GM12865 (cell line): ENCODE measurements around the gene PAMR1.

Experiments used
- DNase-seq: peaks from one replicate; pipeline ENCODE4 v3.0.0; 2010; ENCODE audit warnings: low read depth
- H3K4me3 ChIP-seq: 2 replicates; pipeline ENCODE4 v1.5.1; 2011; ENCODE audit warnings: mild to moderate bottlenecking, low read depth, low read length, control low read depth
- TF ChIP-seq, protein P1 (sequence below): IDR thresholded peaks from 2 replicates; pipeline ENCODE4 v1.5.1; 2011; ENCODE audit warnings: low read length, control low read depth, low read depth, inconsistent platforms; ENCODE audit not compliant: insufficient read depth; ENCODE audit errors: missing control alignments

PAMR1 gene

DNA sequence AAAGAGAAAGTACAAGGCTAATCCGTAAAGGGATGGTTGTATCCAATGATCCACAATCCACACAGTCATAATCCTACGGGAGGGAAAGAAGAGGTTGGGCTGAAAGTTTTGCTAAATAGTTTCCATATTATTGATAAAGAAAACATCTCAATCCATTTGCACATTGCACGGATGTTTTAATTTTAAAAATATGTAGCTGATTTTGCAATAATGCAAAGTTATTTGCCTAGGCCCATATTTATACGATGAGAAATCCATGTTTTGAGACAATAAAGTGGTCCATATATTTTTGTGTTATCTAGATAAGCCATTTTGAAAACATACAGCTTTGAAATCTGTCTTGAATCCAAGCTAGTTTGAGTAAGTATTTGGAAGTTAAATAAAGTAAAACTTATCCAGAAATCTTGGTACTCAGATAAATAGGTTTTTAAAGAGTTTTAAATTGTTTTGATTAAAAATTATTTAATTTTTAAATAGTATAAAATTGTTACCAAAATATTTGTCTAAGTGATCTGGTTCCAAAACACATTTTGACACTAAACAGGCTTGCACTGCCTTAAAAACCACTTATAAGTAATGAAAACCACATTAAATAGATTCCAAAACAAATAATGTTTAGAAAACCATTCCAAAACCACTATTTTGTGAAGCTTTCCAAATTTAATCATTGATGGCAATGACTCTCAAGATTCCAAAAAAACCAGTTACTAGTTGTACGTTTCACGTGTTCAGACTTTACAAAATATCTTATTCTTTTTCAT, 38.2 kb upstream of the PAMR1 start:
- TF ChIP-seq, protein P1, sequence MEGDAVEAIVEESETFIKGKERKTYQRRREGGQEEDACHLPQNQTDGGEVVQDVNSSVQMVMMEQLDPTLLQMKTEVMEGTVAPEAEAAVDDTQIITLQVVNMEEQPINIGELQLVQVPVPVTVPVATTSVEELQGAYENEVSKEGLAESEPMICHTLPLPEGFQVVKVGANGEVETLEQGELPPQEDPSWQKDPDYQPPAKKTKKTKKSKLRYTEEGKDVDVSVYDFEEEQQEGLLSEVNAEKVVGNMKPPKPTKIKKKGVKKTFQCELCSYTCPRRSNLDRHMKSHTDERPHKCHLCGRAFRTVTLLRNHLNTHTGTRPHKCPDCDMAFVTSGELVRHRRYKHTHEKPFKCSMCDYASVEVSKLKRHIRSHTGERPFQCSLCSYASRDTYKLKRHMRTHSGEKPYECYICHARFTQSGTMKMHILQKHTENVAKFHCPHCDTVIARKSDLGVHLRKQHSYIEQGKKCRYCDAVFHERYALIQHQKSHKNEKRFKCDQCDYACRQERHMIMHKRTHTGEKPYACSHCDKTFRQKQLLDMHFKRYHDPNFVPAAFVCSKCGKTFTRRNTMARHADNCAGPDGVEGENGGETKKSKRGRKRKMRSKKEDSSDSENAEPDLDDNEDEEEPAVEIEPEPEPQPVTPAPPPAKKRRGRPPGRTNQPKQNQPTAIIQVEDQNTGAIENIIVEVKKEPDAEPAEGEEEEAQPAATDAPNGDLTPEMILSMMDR = no peak
- DNase-seq = no peak
- H3K4me3 ChIP-seq = no peak overlapping the region

DNA sequence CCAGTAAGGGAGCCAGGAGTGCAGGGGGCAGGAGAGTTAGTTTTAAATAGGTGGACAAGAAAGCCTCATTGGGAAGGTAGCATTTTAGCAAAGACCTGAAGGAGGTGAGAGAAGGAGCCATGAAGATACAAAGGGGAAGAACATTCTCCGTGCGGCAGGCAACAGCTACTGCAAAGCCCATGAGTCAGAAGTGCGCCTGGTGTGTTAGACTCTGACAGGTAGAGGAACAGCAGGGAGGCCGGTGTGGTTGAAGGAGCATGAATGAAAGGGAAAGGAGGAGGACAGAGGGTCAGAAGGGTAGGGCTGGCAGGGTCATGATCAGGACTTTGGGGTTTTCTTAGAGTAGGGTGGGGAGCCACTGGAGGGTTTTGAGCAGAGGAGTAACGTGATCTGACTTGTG, 34.5 kb upstream of the PAMR1 start:
- no peak overlapping the region for H3K4me3 ChIP-seq
- DNase-seq = no peak
- TF ChIP-seq, protein P1 = no peak

DNA sequence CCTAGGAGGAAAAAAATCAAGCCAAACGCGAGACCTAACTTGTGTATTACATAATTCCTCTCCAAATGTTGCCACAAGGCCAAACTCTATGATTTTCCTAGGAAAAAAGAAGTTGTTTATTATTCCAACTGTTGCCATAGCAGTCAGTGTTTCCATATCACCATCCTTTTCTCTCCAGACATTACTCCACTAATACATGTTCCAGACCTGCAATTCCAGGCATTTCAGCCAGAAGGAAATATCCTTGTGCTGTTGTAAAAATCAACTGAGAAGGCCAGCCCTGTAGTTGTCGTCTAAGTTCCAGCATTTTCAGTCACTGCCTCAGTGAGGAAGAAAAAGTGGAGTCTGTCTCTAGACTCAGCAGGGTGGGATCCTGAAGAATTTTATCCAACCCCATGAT, 33.1 kb upstream of the PAMR1 start:
- TF ChIP-seq, protein P1 = no peak
- DNase-seq = no peak
- H3K4me3 ChIP-seq = no peak overlapping the region

DNA sequence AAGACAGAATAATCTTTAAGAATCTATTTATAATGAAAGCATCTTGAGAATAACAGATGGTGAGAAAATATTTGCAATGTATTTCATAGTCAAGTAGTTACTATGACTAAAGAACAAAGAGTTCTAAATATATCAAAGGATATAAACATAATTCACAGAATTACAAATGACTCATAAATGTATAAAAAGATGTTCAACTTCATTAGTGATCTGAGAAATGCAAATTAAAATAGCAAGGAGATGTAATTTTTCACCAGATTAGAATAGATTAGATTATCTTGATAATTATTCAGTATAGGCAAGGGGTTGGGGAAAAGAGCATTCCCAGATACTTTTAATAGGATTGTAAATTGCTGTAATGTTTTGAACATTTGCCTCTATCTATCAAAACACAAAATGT, 30.1 kb upstream of the PAMR1 start:
- DNase-seq = no peak
- TF ChIP-seq, protein P1 = no peak
- H3K4me3 ChIP-seq = no peak overlapping the region

DNA sequence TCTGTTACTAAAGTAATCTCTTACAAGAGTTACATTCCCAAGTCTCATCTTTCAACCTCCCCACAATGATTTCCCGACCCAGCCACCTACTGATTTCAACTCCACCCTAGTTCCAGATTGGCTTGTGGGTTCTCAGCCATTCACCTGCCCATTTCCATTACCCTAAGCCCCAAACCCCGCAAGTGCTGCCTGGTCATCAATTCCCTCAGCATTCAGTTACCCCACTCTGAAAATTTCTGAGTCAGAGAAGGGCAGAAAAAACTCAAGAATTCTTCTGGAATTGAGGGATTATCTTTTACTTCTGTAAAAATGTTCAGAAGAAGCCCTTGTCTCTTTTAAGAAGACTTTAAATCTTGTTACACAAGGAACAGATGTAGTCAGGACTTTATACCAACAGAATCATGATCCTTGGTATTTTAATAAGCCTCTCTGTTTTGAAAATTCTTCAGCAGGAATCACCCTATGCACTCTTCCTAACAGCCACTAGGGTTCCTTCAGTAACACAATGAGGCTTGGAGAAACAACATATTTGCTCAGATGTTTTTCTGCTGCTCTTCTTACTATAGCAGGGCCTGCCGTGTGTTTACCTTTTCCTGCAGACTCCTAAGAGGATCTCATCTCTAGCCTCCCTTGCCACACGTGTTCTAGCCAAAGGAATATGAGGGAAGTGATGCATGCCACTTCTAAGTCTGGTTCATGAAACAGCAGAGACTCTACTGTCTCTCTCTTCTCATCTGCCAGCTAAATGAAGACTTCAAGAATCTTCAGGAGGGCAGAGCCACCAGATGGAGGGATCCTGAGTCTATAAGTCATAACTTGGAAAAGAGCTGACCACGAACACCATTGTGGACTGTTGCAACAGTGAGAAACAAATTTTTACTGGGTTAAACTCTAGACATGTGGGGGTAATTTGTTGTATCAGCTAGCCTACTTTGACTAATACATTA, 29.3 kb upstream of the PAMR1 start:
- no peak for DNase-seq
- TF ChIP-seq, protein P1 = no peak
- H3K4me3 ChIP-seq = no peak overlapping the region

DNA sequence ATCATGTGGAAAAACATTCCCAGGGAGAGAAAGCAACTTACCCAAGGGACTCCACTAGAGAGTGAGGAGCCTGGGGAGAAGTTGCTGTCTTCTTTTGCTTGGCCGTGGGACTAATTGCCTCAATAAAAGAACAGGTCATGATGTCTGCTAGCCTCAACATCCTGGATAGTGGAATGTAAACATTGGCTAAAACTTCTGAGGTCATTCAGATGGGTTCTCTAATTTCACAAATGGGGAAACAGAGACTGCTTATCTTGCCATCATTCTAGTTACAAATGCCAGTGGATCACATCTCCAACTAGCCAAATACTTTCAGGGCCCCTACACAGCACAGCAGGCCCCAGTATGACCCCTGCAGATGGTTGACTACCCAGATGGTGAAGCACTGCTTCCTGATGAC, 28.4 kb upstream of the PAMR1 start:
- TF ChIP-seq, protein P1 = no peak
- DNase-seq = no peak
- H3K4me3 ChIP-seq = no peak overlapping the region

DNA sequence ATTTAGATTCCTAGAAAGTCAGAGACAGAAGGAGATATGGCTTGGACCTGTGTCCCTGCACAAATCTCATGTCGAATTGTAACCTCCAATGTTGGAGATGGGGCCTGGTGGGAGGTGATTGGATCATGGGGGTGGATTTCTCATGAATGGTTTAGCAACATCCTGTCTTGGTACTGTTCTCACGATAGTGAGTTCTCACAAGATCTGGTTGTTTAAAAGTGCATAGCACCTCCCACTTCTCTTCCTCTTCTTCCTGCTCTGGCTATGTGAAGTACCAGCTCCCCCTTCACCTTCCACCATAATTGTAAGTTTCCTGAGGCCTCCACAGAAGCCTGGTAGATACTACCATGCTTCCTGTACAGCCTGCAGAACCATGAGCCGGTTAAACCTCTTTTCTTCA, 27.6 kb upstream of the PAMR1 start:
- TF ChIP-seq, protein P1 = no peak
- H3K4me3 ChIP-seq = no peak overlapping the region
- no peak for DNase-seq
